Stomach (tissue), 9 donors: ENCODE data around the gene LSAMP. TPM values are rescaled to one million over a fixed set of nuclear protein-coding genes. Genes with fewer than 3 reads are reported as not detected.

ENCODE experiments used
- DNase-seq, 2 donors: peaks; one replicate each; pipeline versions ENCODE4 v3.0.0 to v3.0.0-alpha.2; 2013 to 2019
- H3K27ac ChIP-seq, 5 donors: fragments of 200-600 bp in 4 of 5; sonication (generic) in 4 of 5; one replicate each; pipeline ENCODE4 v1.5.1; 2013 to 2019; ENCODE audit warnings: mild to moderate bottlenecking in 1 of 5, moderate library complexity in 1 of 5
- H3K27me3 ChIP-seq, 3 donors: fragments of 200-600 bp; sonication (generic); one replicate each; pipeline ENCODE4 v1.5.1; 2017 to 2019; ENCODE audit warnings: mixed run types in 1 of 3
- H3K36me3 ChIP-seq, 4 donors: fragments of 200-600 bp; sonication (generic); 1 replicate in 3 of 4; 2 replicates in 1 of 4; pipeline ENCODE4 v1.5.1; 2016 to 2019
- H3K4me1 ChIP-seq, 4 donors: fragments of 200-600 bp; sonication (generic); one replicate each; pipeline ENCODE4 v1.5.1; 2016 to 2019
- H3K4me3 ChIP-seq, 4 donors: fragments of 200-600 bp; sonication (generic) in 3 of 4; one replicate each; pipeline ENCODE4 v1.5.1; 2016 to 2019; ENCODE audit warnings: mild to moderate bottlenecking in 1 of 4
- H3K9me3 ChIP-seq, 4 donors: fragments of 200-600 bp; sonication (generic); one replicate each; pipeline ENCODE4 v1.5.1; 2016 to 2019
- EP300 ChIP-seq: sonication (generic); formaldehyde crosslinking; IDR thresholded peaks from one replicate; pipeline ENCODE4 v1.6.1; 2017; ENCODE audit warnings: antibody characterized with exemption
- POLR2A ChIP-seq, 4 donors: fragments of 450-650 bp; IDR thresholded peaks; one replicate each; pipeline ENCODE4 v1.6.1; 2016; ENCODE audit warnings: antibody characterized with exemption in 4 of 4, control low read depth in 2 of 4, mild to moderate bottlenecking in 1 of 4, moderate library complexity in 1 of 4
- POLR2AphosphoS5 ChIP-seq, 3 donors: sonication (generic); formaldehyde crosslinking; IDR thresholded peaks; one replicate each; pipeline ENCODE4 v1.6.1; 2016; ENCODE audit warnings: antibody characterized with exemption in 3 of 3
- WGBS, 5 donors: extraction: QIAGEN DNeasy Blood & Tissue Kit in 3 of 5; methylation state at CpG; one replicate each; pipeline versions ENCODE4 v1.1.5 to v1.1.7; 2013 to 2018; 5-methylcytosine and 5-hydroxymethylcytosine counted together
- intact Hi-C: fragments of 100-400 bp; cut with DNase I; formaldehyde crosslinking; loops from one replicate; pipeline ENCODE4 v1.15.1; 2023; ENCODE audit warnings: low total_unique reads
- polyA plus RNA-seq, 3 donors: library from polyadenylated mRNA; stranded (reverse); fragments of 200-250 nt; gene quantifications; one replicate each; pipeline ENCODE4 v1.2.3, GENCODE V29; 2013
- total RNA-seq, 5 donors: library from RNA; depleted of rRNA; stranded (reverse); fragments of >200 nt; gene quantifications; one replicate each; pipeline versions ENCODE4 v1.1.0 to v1.2.3, GENCODE V29; 2014 to 2016
- TF ChIP-seq, protein P1 (sequence below), 7 experiments: fragments of 450-650 bp in 4 of 7; fragments of 200-600 bp in 3 of 7; sonication (generic) in 3 of 7; IDR thresholded peaks; one replicate each; pipeline ENCODE4 v1.5.1; 2016 to 2019; ENCODE audit warnings: antibody characterized with exemption in 7 of 7, control low read depth in 2 of 7, mild to moderate bottlenecking in 1 of 7
- donor health status: healthy with polysubstance abuse.
- donor health status: Bipolar disorder and iron deficiency.
- donor health status: healthy.

Gene LSAMP
- total and polyA plus RNA-seq, 8 donors, result 1.1 to 20.7 (median 1.7) TPM

- no peaks in the 10 kb centered on the region for H3K36me3 ChIP-seq
- no peak overlapping the region for H3K4me3 ChIP-seq
- intact Hi-C loops, result no loop called here
- no peak overlapping the region for H3K27ac ChIP-seq
- peaks cover 0 to 19% (median 0%) of the 10 kb centered on the region in 4 donors for H3K4me1 ChIP-seq
- no peaks in the 10 kb centered on the region for H3K9me3 ChIP-seq
- DNase-seq, result no peak
- TF ChIP-seq EP300 (no peak), POLR2AphosphoS5 (IDR thresholded peaks at IDR 0.05) (no peak), POLR2A (IDR thresholded peaks at IDR 0.05) (no peak)
- TF ChIP-seq, protein P1, sequence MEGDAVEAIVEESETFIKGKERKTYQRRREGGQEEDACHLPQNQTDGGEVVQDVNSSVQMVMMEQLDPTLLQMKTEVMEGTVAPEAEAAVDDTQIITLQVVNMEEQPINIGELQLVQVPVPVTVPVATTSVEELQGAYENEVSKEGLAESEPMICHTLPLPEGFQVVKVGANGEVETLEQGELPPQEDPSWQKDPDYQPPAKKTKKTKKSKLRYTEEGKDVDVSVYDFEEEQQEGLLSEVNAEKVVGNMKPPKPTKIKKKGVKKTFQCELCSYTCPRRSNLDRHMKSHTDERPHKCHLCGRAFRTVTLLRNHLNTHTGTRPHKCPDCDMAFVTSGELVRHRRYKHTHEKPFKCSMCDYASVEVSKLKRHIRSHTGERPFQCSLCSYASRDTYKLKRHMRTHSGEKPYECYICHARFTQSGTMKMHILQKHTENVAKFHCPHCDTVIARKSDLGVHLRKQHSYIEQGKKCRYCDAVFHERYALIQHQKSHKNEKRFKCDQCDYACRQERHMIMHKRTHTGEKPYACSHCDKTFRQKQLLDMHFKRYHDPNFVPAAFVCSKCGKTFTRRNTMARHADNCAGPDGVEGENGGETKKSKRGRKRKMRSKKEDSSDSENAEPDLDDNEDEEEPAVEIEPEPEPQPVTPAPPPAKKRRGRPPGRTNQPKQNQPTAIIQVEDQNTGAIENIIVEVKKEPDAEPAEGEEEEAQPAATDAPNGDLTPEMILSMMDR (IDR thresholded peaks at IDR 0.05), result no peak
- WGBS, 5 donors, result 47 to 59% (median 51%) methylated on average over 5 of the region's 5 CpGs
- H3K27me3 ChIP-seq, result peaks cover 0 to 15% (median 10%) of the 10 kb centered on the region in 3 donors
These were observed 2.8 kb downstream of the LSAMP start for GRCh38 chr3:116442331-116443021.

GRCh38 chr3:116441652-116442051 lies 3.6 kb downstream of the LSAMP start:
- Histone ChIP-seq H3K4me1 (peaks cover 0 to 19% (median 0%) of the 10 kb centered on the region in 4 donors), H3K4me3 (no peak overlapping the region), H3K27ac (no peak overlapping the region), H3K27me3 (peaks cover 0 to 15% (median 10%) of the 10 kb centered on the region in 3 donors), H3K36me3 (no peaks in the 10 kb centered on the region), H3K9me3 (no peaks in the 10 kb centered on the region)
- DNase-seq, result no peak
- intact Hi-C loops, result no loop called here
- TF ChIP-seq EP300, result no peak
- no peak for TF ChIP-seq POLR2A (IDR thresholded peaks at IDR 0.05)
- TF ChIP-seq, protein P1 (IDR thresholded peaks at IDR 0.05), result no peak
- TF ChIP-seq POLR2AphosphoS5 (IDR thresholded peaks at IDR 0.05), result no peak
- 87 to 95% (median 90%) methylated on average over 4 of the region's 4 CpGs for WGBS, 5 donors

GRCh38 chr3:116440196-116440595 lies 5.1 kb downstream of the LSAMP start:
- Histone ChIP-seq H3K9me3 (no peaks in the 10 kb centered on the region), H3K27me3 (peaks cover 0 to 6% (median 5%) of the 10 kb centered on the region in 3 donors), H3K36me3 (no peaks in the 10 kb centered on the region), H3K4me3 (no peak overlapping the region), H3K4me1 (peaks cover 0 to 17% (median 0%) of the 10 kb centered on the region in 4 donors), H3K27ac (no peak overlapping the region)
- no peak for TF ChIP-seq POLR2A (IDR thresholded peaks at IDR 0.05)
- TF ChIP-seq POLR2AphosphoS5 (IDR thresholded peaks at IDR 0.05), result no peak
- TF ChIP-seq, protein P1 (IDR thresholded peaks at IDR 0.05), result no peak
- TF ChIP-seq EP300, result no peak
- 63 to 71% (median 68%) methylated on average over 2 of the region's 2 CpGs for WGBS, 5 donors
- intact Hi-C loops, result no loop called here
- no peak for DNase-seq

GRCh38 chr3:116433552-116433951 lies 11.7 kb downstream of the LSAMP start:
- no peak for DNase-seq
- no peaks in the 10 kb centered on the region for H3K36me3 ChIP-seq
- no peak overlapping the region for H3K27ac ChIP-seq
- H3K27me3 ChIP-seq, result no peaks in the 10 kb centered on the region
- H3K9me3 ChIP-seq, result no peaks in the 10 kb centered on the region
- intact Hi-C loops, result no loop called here
- WGBS, 5 donors, result 67 to 86% (median 74%) methylated on average over 1 of the region's 1 CpG
- no peaks in the 10 kb centered on the region for H3K4me1 ChIP-seq
- TF ChIP-seq EP300 (no peak), POLR2AphosphoS5 (IDR thresholded peaks at IDR 0.05) (no peak), POLR2A (IDR thresholded peaks at IDR 0.05) (no peak)
- TF ChIP-seq, protein P1 (IDR thresholded peaks at IDR 0.05), result no peak
- no peak overlapping the region for H3K4me3 ChIP-seq
